PFSK-1 (cell line): ENCODE measurements around the gene ATN1.

Experiments
- FOXP2 ChIP-seq: optimal IDR thresholded peaks from 2 replicates; pipeline ENCODE3; 2011; ENCODE audit warnings: borderline replicate concordance, control low read depth, inconsistent platforms; ENCODE audit not compliant: insufficient read depth; ENCODE audit errors: extremely low read length, extremely low read depth
- POLR2AphosphoS5 ChIP-seq: IDR thresholded peaks from 2 replicates; pipeline ENCODE4 v1.6.1; 2012; ENCODE audit warnings: low read depth, mild to moderate bottlenecking, control low read depth, low read length, moderate library complexity
- SIN3A ChIP-seq: IDR thresholded peaks from 2 replicates; pipeline ENCODE4 v1.6.1; 2012; ENCODE audit warnings: mild to moderate bottlenecking, low read length, moderate library complexity, borderline replicate concordance; ENCODE audit not compliant: insufficient read depth
- TAF1 ChIP-seq: IDR thresholded peaks from 2 replicates; pipeline ENCODE4 v1.6.1; 2012; ENCODE audit warnings: low read length, control low read depth, borderline replicate concordance; ENCODE audit not compliant: insufficient read depth
- TF ChIP-seq, protein P1 (sequence below), 2 experiments: IDR thresholded peaks; 2 replicates each; pipeline versions ENCODE4 v1.6.1 to v1.8.0; 2011 to 2012; ENCODE audit warnings: low read depth in 2 of 2, low read length in 2 of 2, control low read depth in 1 of 2, inconsistent platforms in 1 of 2, mild to moderate bottlenecking in 1 of 2, moderate library complexity in 1 of 2; ENCODE audit not compliant: insufficient read depth in 1 of 2

Gene ATN1

DNA sequence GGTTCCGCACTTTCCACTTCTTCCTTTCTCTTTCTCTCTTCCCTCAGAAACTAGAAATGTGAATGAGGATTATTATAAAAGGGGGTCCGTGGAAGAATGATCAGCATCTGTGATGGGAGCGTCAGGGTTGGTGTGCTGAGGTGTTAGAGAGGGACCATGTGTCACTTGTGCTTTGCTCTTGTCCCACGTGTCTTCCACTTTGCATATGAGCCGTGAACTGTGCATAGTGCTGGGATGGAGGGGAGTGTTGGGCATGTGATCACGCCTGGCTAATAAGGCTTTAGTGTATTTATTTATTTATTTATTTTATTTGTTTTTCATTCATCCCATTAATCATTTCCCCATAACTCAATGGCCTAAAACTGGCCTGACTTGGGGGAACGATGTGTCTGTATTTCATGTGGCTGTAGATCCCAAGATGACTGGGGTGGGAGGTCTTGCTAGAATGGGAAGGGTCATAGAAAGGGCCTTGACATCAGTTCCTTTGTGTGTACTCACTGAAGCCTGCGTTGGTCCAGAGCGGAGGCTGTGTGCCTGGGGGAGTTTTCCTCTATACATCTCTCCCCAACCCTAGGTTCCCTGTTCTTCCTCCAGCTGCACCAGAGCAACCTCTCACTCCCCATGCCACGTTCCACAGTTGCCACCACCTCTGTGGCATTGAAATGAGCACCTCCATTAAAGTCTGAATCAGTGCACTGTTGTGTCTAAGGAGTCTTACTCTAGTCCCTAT lies 4.6 kb upstream of the ATN1 start:
- TF ChIP-seq TAF1 (no peak), POLR2AphosphoS5 (no peak), SIN3A (no peak), FOXP2 (no peak)
- TF ChIP-seq, protein P1, sequence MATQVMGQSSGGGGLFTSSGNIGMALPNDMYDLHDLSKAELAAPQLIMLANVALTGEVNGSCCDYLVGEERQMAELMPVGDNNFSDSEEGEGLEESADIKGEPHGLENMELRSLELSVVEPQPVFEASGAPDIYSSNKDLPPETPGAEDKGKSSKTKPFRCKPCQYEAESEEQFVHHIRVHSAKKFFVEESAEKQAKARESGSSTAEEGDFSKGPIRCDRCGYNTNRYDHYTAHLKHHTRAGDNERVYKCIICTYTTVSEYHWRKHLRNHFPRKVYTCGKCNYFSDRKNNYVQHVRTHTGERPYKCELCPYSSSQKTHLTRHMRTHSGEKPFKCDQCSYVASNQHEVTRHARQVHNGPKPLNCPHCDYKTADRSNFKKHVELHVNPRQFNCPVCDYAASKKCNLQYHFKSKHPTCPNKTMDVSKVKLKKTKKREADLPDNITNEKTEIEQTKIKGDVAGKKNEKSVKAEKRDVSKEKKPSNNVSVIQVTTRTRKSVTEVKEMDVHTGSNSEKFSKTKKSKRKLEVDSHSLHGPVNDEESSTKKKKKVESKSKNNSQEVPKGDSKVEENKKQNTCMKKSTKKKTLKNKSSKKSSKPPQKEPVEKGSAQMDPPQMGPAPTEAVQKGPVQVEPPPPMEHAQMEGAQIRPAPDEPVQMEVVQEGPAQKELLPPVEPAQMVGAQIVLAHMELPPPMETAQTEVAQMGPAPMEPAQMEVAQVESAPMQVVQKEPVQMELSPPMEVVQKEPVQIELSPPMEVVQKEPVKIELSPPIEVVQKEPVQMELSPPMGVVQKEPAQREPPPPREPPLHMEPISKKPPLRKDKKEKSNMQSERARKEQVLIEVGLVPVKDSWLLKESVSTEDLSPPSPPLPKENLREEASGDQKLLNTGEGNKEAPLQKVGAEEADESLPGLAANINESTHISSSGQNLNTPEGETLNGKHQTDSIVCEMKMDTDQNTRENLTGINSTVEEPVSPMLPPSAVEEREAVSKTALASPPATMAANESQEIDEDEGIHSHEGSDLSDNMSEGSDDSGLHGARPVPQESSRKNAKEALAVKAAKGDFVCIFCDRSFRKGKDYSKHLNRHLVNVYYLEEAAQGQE (IDR thresholded peaks at IDR 0.05; ENCODE audit: insufficient read depth in 1 of 2, low read depth in 2 of 2, low read length in 2 of 2) = no peak

GRCh38 chr12:6923851-6924250 lies 3.9 kb upstream of the ATN1 start:
- TF ChIP-seq FOXP2 = no peak
- no peak for TF ChIP-seq SIN3A
- no peak for TF ChIP-seq POLR2AphosphoS5
- TF ChIP-seq, protein P1 (IDR thresholded peaks at IDR 0.05; ENCODE audit: insufficient read depth in 1 of 2, low read depth in 2 of 2, low read length in 2 of 2) = no peak
- TF ChIP-seq TAF1 = no peak

GRCh38 chr12:6925239-6925539 lies 2.6 kb upstream of the ATN1 start:
- TF ChIP-seq, protein P1 (IDR thresholded peaks at IDR 0.05; ENCODE audit: insufficient read depth in 1 of 2, low read depth in 2 of 2, low read length in 2 of 2) = no peak
- TF ChIP-seq POLR2AphosphoS5 (no peak), TAF1 (no peak), FOXP2 (no peak), SIN3A (no peak)

GRCh38 chr12:6925540-6926279 lies 2.0 kb upstream of the ATN1 start:
- peak; percentile 60; the same call in 1 of the 2 replicates for TF ChIP-seq POLR2AphosphoS5
- TF ChIP-seq, protein P1 (IDR thresholded peaks at IDR 0.05; ENCODE audit: insufficient read depth in 1 of 2, low read depth in 2 of 2, low read length in 2 of 2) = no peak
